Suppressor macrophage treated with lipopolysaccharide for 1 hour (primary cell): ENCODE measurements around the gene FOXJ3.
"Not testable (repeated sequence)": the region's sequence is repeated elsewhere in the genome, so short reads cannot be mapped to it uniquely, and the experiment has no call there.

Experiments
- DNase-seq, 3 donors: peaks; one replicate each; pipeline ENCODE4 v3.0.0-alpha.2; 2020 to 2022

Gene FOXJ3

DNA sequence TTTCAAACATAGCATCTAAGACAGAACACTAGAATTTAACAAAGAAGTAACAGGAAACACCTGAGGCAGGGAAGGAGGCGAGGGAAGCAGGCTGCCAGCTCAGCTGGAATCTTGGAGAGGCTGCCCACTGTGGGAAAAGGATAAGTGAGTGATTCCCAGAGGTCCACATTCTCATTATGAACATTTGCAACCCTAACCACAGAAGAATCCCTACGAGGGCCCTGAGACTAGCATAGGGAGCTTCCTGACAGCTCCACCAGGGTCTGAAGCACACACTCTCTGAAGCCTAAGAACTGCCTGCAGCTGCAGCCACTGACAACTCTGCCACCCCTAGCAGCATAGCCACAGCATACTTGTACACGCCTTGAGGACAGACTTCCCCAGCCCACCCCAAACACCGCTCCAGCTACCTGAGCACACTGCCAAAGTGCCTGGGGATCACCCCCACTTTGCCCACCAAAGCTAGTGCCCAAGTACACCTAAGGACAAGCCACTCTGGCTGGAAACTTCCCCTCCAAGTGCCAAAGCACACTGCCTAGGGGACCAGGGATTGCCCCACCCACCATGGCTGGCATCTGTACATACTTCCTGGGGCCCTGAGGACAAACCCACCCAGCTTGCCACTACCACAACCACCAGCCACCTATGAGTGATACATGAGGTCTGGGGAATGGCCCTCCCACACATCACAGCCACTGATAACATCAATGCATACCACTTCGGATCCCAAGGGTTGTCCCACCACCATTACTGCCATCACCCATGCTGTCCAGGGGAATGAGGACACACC, 93.9 kb downstream of the FOXJ3 start:
- DNase-seq, result no peak

DNA sequence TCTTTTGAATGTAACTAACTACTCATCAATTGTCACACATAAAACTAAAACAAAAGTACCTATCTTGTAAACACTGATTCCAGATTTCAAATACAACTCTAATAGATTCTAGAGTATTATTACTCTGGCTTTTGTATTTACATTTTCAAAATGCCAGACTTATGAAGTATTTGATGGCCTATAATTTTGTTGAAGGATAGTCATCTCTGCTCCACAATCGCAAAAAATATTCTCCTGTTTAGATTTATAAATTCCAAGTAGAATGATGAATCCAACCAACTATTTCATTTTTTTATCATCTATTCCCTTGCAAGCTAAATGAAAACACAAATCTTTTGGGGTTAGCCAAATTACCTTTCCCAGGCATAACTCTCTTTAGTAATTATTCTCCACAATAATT, 95.5 kb downstream of the FOXJ3 start:
- DNase-seq, result no peak

DNA sequence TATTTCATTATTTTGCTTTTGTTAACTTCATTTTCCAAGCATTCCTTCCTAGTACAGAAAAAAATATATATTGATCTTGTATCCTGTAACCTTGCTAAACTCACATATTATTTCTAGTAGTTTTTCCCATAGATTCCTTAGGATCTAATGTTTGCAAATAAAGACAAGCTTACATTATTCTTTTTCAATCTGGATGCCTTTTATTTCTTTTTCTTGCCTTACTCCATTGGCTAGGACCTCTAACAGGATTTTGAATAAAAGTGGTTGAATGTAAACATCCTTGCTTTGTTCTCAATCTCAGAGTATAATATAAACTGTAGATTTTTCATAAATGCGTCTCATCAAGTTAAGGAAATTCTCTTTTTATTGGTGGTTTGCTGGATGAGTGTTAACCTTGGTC, 96.0 kb downstream of the FOXJ3 start:
- DNase-seq, result no peak

DNA sequence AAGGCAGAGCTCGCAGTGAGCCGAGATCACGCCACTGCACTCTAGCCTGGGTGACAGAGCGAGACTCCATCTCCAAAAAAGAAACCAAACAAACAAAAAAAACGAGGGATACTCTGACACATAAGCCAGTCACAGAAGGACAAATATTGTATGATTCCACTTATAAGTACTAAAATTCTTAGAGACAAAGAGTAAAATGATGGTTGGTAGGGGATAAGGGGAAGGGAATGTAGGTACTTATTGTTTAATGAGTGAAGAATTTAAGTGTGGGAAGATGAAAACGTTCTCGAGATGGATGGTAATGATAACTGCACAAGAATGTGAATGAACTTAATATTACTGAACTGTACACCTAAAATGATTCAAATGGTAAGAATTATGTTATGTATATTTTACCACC, 103.8 kb downstream of the FOXJ3 start:
- no peak for DNase-seq

DNA sequence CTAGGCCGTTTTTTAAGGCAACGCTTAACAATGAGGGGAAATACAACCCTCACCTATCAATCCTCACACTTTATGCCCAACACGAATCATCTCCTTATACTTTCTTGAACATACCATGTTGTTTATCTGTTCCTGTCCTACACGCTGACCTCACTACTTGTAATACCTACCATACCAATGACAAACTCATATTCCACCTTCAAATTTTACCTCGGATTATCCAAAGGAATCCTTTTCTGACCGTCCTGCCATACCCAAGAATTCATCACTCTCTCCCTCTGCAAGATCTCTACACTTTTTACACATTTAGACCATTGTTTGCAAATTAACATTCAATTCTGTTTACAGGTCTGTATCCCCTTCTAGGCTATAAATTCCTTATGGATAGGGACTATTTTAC, 106.1 kb downstream of the FOXJ3 start:
- DNase-seq, result peak in 1 of 3 donors; percentile 12

DNA sequence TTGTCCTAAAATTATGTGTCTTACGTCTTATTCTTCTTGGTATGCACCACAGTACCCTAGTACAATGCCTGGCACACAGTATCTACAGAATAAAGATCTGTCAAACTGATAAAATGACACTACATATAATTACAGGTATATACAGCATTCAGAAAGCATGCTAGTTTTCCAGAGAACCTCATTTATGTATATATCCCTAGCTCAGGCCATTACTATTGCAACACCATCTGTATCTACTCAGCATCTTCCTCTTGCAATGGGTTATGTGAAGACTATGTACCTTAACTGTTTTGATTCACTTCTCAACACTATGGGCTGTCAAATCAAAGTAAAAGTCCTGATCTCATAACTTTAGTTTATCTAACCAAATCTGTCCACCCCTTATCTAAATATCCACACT, 112.0 kb downstream of the FOXJ3 start:
- DNase-seq, result no peak

DNA sequence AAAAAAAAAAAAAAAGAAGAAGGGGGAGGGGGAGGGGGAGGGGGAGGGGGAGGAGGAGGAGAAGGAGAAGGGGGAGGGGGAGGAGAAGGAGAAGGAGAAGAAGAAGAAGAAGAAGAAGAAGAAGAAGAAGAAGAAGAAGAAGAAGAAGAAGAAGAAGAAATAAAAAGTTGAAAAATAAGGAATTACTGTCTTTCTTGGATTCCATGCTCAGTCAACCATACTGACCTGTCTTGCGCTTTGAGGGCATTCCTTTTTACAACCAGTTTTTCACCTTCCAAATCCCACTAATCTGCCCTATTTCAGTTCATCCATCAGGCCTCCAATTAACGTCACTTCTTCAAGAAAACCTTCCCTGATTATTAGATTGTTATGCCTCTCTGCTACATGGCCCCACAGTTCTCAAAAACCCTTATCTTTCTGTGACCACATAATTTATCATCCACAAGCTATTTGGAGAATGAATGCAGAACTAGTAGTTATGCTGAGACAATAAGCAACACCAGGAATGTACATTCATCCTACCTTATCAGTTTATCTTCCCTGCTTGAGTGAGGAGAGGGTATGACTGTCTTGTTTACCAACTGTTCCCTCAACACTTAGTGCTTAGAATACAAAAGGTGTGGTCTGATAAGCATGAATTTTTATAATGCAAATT, 113.0 kb downstream of the FOXJ3 start:
- no peak for DNase-seq

DNA sequence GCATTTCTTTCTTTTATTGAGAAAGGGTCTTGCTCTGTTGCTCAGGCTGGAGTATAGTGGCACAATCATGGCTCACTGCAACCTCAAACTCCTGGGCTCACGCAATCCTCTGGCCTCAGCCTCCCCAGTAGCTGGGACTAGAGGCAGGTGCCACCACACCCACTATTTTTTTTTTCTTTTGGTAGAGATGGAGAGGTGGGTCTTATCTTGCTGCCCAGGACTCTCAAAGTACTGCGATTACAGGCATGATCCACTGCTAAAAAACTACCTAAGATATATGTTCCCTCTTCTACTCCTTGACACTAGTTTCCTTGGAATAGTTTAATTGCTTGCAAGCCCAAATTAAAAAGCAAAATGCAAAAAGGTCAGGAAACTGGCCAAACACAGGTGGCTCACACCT, 113.6 kb downstream of the FOXJ3 start:
- no peak for DNase-seq

DNA sequence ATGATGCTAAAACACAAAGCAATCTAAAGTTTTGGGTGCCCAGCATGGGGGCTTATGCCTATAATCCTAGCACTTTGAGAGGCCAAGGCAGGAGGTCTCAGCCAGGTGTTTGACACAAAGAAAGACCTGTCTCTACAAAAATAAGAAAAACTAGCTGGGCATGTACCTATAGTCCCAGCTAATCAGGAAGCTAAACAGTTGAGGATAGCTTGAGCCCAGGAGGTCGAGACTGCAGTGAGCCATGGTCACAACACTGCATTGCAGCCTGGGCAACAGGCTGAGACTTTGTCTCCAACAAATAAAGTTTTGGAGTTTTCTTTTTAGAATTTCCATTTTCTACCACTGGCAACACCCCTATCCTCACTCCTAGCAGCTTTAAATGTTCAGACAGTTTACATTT, 115.4 kb downstream of the FOXJ3 start:
- DNase-seq, result no peak

DNA sequence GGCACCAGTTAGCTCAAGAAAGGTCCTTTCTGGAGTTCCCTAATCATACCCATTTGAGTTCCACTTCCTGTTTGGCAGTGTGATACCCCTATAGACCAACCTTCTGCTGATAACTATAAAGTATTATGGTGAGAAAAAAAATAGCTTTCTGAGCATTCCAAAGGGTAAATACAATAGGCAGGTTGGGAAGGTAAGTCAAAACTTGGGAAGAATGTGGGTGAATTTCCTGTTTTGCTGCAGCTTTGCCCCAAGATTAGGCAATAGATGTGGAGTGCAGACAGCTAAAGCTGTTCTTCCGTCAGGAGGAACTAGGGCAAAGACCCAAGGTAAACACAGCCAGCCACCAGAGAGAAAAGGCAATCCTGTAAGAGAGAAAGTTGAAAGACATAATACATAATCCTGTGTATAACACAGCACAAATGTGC, 120.6 kb downstream of the FOXJ3 start:
- DNase-seq, result peak; percentile 17 to 36 (median 33)

DNA sequence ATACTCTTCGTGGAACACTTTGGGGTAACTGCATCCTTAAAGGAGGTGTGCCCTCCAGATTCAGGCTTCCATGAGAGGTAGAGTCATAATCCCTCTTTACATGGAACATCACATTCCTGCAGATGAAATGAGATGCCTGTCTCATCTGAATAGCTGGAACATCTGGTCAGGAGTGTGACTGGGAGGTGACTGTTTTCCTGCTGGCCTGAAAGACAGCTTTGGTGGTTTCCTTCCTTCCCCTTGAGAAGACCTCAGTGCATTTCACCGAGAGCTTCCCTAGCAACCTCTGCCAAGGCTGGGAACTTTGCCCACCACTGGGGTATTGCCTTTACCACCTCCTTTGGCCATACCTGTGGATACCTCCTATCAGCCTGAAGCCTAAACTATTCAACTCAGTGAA, 123.8 kb downstream of the FOXJ3 start:
- no peak for DNase-seq

DNA sequence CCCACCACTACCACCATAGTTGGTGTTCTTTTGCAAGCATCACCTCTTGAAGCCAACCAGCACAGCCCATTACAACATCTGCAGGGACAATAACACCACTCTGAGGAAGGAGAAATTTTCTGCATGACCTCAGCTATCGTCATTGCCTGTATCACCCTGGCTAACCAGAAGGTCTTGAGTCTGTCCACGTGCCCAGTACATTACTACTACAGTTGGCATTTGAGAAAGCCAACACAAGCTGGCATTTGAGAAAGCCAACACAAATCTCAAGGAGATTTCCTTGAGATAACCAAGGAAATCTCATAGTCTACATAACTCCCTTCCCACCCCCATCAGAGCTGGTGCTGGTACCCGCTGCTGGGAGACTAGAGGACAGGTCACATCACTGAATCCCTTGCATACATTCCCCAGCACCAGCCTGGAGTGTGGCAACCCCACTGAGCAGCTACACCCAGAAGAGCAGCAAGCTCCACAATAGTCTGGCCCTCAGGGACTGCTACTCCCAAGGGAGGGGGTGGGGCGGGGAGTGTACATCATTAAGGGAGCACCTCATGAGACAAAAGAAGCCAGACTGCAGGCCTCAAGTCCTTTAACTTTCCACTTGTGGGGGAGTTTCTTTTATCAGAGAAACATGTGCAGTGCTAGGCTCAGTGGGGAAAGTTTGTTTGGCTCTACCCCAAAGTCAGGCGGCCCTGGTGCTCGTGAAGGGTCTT, 124.5 kb downstream of the FOXJ3 start:
- DNase-seq, result no peak

DNA sequence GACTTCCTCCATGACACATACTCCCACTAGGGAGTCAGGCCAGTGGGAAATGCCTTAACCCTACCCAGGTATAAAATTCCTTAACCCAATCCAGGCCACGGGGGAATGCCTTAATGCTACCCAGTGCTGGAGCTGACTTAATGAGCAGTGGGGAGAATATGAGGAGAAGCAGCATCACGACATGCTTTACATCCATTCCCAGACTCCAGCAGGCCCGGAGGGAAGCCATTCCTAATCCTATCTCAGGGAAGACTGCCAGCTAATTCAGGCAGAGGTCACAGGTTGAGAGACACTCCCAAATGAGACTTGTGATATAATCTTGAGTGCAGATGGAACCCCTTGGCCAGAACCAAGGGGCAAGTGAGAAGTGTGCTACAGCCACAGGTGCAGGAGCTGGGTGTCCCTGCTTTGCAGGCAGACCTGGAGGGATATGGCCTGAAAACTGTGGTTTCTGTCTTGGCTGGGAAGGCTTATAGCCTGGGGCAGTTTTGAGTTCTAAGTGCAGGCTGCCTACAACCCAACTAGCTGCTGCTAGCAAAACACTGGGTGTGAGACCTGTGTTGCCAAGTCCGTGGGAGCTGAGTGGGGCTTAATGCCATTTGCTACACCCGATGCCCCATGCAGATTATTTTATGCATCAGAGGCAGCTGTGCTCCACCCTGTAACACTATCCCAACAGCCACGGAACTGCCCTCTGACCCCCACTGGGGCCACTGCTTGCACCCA, 125.3 kb downstream of the FOXJ3 start:
- DNase-seq, result no peak

DNA sequence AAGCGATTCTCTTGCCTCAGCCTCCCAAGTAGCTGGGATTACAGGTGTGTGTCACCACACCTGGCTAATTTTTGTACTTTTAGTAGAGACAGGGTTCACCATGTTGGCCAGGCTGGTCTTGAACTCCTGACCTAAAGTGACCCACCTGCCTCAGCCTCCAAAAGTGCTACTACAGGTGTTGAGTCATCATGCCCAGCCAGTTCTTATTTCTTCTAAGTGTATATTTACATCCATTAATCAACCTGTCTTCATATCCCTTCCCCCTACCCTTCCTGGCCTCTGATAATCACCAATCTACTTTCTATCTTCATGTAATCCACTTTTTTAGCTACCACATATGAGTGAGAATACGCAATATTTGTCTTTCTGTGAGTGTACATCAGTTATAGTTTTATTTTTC, 128.1 kb downstream of the FOXJ3 start:
- DNase-seq, result not testable (repeated sequence)

DNA sequence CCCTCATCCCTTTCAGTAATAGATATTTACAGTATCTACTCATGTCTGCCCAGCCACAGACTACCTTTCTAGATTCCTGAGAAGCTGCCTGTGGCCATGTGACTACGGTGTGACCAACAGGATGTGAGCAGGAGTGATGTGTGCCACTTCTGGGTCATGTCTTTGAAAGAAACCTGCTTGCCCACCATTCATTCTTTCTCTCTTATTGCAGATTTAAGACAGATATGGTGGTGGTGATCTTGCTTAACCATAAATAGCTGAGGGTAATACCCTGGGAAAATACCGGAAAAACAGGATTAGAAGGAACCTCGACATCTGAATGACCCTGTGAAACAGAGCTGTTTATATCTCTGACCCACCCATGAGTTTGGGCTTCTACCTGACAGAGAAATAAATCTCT, 128.9 kb downstream of the FOXJ3 start:
- no peak for DNase-seq

DNA sequence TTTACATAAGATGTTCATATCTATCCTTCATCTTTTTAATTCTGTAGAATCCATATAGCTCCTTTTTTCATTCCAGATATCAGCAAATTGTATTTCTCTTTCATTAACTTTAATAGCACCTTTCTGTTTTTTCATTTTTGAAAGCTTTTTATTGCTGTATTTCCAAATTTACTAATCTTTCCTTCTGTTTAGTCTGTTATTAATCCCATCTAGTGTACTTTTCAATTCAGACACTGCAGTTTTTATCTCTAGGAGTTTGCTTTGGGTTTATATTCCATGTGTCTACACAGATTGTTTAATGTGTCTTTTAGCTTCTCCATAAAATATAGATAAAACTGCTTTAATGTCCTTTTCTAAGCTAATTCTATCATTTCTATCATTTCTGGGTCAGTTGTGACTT, 133.0 kb downstream of the FOXJ3 start:
- DNase-seq, result no peak

DNA sequence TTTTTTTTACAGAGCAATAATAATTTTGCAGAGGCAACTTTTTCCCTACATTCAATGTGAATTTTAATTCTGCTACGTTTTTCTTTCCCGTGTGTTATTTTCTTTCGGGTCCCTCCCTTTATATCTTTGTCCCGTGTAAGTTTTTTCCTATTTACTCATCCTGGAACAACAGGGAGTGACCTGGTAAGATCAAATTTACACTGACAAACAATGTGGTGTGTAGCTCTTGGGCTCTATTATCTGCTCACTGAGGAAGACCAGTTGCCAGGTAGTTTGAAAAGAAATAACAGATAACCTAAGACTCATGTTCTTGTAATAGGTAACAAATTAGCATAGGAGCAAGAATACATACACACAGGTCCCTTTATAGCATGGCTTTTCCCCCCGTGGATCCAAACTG, 136.8 kb downstream of the FOXJ3 start:
- DNase-seq, result no peak

DNA sequence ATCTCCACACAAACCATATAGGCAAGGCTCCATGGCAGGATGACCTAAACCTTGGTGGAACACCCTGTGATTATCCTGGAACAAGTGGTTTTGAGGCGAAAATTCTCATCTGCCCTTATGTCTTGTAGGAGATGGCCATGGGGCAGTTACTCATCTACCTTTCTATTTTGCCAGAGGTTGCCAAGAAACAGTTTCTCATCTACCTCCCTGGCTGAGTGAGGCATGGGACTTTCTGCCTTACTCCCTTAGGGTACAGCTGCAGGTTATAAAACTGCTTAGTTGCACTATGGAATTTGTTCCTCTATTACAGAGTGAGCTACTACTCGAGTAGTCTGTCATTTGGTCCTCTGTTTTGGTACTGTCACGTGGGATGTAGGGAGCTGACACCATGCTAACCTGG, 139.2 kb downstream of the FOXJ3 start:
- no peak for DNase-seq

DNA sequence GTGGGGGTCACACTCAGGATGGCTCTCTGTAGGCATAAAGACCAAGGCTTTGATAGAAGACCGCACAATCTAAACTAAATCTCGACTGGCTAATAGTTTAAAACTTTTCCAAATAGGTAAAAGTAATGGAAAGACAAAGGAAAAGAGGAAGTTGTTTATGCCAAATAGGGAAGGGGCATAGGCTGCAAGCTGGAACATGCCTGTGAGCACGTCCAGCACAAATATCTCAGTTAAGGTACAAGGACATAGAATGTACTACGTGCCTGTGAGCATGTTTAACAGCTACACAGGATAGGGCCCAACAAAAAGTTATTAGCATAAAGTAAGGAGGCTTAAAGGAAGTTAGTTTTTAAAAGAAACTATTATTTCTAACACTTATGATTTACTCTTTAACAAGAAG, 142.9 kb downstream of the FOXJ3 start:
- no peak for DNase-seq

DNA sequence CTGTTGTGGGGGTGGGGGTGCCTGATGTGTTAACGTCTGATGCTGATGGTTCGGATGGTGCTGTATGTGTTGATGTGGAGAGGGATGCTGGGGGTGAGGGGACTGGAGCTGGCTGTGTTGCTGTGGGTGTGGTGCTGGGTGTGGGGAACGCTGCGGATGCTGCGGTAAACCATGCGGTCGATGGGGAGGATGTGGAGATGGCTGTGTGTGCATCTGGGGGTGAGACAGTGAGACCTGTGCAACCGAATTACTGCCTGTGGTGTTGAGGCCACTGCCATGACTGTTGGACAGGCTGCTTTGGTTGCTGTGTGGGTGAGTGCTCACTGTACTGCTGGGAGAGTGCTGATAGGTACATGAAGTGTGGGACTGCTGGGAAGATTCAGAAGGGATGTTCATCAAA, 143.7 kb downstream of the FOXJ3 start:
- DNase-seq, result no peak

DNA sequence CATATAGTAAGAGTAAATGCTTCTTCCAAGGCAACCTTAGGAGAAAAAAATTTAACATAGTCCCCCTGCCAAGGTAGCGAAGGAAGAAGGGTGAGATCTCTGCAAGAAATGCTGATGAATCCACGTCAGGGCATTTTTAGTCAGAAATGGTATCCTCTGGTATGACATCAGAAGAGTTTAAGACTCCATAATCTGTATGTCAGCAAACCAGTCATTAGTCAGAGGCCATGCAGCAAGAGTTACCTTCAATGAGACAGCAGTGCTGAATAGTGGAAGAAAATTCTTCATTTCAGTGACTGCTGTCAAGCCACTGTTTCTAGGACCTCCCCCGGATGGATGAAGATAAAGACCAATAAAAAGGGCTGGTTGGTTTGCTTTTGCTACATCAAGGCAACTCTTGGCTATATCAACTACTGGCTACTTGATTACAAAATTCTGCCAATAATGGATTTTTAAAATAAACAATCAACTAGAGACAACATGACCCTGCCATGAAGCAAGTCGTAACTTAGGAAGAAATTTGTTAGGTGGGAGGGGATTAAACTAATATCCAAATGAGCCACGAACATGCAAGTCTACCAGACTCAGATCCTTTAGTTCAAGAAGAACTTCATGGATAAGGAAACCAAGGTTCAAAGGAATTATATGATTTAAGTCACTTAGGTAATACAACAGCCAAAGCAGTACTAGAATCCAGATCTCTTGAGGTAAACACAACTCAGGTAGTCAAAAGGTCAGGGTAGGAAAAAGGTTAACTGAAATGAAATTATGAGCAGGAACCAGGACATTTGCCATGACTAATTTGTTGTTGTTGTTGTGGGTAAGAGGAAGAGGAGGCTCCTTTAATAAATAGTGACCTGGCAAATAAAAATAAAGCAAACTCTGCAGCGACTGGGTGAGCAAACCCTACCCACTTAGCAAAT, 144.8 kb downstream of the FOXJ3 start:
- DNase-seq, result no peak

DNA sequence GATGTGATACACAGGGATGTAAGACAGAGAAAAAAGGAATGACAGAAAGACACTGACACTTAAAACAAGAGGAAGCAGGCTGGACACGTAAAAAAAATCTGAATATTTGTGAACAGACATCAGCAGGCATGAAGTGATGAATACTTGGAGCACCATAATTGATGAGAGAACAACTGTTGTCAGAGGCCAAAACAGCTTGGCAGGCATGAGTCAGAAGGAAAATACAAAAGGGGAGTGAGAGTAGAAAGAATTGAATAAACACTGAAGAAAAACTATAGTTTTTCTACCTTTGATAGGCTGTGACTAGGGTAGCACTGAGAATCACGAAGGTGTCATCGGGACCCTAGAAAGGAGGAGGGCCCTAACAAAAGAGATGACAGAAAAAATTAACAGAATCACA, 148.9 kb downstream of the FOXJ3 start:
- no peak for DNase-seq
